Measurements from ENCODE around the gene DOCK2.
"Not testable (repeated sequence)": the region's sequence is repeated elsewhere in the genome, so short reads cannot be mapped to it uniquely, and the experiment has no call there.

The DOCK2 gene

DNA sequence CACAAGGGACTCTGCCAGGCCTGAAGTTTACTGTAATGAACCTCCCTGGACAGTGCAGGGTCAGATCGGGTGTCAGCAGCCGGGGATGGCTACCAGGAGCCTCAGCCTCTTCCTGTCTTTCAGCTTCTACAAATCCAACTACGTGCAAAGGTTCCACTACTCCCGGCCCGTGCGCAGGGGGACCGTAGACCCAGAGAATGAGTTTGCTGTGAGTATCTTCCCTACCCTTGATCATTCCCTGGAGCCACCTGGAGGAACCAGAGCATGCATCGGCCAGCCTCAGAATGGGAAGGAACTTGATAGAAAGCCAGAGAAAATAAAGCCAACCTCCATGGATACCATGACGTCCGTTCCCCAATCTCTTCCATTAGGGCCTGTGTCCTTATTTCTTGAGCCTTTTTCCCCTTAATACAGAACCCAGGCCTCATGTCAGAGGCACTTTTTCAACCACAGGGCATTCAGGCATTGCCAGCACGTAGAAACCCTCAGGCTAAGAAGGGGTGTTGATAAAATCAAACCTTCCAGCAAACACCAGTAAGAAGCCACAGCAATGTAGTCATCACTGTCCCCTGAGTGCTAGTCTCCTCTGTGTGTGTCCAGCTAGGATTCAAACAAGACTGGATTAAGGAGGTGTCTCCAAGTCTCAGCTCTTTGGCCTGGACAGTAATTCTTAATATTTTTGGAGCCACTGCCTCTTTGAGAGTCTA is 419.6 kb downstream of the DOCK2 start:
- DNase-seq (ENCODE audit: low read depth) = no peak

DNA sequence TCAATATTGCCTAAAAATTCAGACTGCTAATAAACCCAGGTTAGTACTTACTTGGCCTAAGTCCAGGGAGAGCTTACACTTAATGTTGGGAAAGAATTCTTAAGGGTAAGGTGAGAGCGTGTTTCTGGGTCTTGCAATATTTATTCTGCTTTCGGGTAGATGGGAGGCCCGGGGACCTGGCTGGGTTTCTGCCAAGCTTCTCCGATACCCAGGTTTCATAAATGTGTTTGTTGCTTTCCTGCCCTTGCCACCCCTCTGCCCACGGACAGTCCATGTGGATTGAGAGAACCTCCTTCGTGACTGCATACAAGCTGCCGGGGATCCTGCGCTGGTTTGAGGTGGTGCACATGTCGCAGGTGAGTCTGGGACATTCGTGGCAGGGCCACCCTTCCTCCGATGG is 420.2 kb downstream of the DOCK2 start:
- no peak for DNase-seq (ENCODE audit: low read depth)

DNA sequence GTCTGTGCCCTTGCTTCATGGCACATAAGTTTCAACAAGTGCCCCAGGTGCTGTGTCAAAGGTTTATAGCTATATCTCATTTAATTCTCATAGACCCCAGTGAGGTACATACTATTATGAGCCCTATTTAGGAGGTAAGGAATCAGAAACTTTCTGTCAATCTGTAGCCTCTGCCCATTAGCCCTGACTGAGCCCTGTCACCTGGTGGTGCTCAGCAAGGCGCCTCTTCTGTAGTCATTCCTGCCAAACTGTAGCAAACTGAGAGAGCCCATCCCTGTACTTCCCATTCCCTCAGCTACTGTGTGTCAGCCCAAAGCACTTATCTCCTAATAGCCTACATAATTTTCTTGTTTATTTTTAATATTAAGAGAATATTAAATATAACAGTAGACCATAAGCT is 422.1 kb downstream of the DOCK2 start:
- no peak for DNase-seq (ENCODE audit: low read depth)

DNA sequence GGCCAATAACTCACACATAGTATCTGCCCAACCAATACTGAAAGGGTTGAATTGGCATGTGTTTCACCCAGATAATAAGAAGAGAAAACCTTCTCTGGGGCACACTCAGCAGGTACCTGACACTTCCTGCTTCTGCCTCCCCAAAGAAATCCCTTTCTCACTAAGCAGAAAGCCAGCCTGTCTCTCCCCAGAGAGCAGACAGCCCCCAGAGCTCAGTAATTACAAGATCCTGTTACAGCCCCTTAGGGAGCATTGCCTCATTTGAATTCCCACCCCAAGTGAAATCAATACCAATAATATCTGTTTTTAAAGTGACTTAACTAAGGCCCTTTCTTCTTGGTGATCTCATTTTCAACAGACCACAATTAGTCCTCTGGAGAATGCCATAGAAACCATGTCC is 430.1 kb downstream of the DOCK2 start:
- no peak for DNase-seq (ENCODE audit: low read depth)

DNA sequence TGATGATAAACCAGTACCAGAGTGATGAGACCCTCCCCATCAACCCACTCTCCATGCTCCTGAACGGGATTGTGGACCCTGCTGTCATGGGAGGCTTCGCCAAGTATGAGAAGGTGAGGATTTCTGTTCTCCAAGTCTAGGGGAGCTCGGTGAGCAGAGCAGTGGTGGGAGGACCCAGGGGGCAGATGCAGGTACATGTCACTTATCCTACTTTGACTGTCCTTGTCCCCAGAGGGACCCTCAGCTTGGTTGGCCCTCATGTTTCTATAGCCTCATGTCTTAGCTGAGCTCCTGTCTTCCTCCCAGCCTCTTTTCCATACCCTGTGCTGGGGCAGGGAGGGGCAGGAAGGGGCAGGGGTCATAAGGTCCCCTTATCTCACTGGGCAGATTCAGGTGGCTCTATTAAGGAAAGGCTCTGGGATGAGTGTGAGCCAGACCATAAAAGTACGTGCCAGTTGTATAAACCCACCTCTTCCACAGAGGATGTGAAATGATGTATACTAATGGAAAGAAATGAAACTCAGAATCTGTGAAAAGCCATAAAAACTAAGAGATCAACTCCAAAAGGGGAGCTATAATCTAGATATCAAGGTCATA is 430.6 kb downstream of the DOCK2 start:
- DNase-seq (ENCODE audit: low read depth) = no peak

DNA sequence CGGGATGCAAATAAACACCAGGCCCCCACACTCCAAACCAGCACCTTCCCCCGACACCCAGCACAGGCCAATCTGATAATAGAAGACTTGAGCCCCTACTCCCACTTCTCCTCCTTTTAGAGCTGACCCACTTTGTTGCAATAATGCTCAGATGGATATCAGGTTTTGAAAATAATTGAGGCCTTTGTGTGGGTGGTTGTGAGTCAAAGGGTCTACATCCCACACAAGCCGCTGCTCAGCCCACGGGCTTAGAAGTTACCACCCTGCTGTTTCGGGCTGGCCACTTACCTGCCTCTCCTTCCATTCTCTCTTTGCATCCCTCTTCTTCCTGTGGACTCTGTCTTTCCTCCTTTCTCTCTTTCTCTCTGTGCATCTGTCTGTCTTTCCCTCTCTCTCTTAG is 432.4 kb downstream of the DOCK2 start:
- no peak for DNase-seq (ENCODE audit: low read depth)

DNA sequence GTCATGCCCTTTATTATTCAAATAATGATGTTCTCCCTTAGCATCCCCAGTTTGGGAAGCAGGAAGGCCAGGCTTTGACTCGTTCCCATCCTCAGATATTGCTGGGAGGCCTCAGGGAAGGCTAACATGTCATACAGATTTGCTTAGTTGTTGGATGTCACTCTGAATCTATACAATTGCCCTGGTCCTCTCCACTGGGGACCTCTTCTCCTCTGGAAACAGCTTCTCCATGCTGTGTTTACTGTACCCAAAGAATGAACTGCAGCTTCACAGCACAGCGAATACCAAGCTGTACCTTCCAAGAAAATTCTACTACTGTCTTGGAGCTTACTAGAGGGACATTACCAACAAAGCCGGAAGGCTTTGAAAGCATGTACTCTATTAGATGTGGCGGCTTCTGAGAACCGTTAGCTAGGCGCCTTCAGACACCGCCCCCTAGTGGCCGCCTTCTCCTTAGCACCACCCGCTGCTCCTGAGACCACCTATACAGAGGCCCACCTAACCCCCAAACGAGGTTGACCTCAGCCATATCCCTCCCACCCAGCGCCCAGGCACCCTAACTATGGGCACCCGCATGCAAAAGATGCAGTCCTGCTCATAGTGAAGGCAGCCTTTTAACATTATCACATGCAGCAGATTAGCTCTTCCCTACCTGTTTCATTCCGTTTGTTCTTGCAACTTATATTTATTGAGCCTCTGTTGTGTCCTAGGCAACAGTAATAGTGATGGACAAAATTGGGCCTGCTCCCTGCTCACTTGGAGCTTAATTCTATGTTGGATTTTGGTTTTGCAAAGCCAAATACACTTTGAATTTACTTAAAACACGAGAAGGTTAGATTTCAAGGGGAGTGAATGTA is 433.7 kb downstream of the DOCK2 start:
- no peak for DNase-seq (ENCODE audit: low read depth)

DNA sequence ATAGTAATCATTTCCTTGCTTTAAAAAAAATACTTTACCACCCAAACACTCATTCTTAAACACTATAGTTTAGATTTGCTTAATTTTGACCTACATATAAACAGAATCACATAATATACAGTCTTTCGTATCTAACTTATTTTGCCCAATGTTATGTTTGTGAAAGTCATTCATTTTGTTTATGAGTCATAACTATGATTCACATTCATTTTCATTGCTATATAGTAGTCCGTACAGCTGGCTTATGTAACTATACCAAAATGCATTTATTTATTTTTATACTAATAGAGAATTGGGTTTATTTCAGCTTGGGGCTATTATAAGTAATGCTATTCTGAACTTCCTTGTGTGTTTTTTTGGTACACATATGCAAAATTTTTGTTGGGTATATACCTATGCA is 434.7 kb downstream of the DOCK2 start:
- DNase-seq (ENCODE audit: low read depth) = no peak

DNA sequence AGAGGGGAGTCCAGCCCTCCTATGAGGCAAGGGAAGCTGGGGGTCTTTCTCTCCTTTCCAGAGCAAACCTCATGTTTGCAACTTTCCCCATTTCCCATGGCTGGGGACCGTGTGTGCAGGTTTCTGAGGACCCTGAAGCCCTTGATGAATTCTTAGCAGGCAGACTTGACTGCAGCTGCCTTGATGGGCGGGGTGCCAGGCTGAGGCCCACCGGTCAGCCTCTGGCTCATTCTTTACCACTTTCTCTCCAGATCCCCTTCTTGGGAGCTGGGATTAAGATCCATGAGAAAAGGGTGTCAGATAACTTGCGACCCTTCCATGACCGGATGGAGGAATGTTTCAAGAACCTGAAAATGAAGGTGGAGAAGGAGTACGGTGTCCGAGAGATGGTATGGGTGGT is 438.6 kb downstream of the DOCK2 start:
- no peak for DNase-seq (ENCODE audit: low read depth)

DNA sequence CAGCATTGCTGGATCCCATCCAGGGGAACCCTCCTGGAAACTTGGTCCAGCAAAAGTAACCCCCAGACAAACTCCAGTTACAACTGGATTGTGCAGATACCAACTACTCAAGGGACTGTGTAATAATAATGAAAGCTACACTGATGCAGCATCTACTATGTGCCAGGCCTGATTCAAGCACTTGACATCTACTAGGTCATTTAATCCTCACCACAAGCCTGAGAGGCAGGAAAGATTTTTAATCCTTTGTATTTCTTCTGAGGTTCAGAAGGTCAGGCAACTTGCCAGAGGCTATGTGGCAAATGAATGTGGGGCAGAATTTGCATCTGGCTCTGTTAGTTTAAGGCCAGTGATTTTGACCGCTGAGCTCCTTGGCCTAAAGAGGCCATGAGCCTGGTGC is 439.1 kb downstream of the DOCK2 start:
- DNase-seq (ENCODE audit: low read depth) = no peak

DNA sequence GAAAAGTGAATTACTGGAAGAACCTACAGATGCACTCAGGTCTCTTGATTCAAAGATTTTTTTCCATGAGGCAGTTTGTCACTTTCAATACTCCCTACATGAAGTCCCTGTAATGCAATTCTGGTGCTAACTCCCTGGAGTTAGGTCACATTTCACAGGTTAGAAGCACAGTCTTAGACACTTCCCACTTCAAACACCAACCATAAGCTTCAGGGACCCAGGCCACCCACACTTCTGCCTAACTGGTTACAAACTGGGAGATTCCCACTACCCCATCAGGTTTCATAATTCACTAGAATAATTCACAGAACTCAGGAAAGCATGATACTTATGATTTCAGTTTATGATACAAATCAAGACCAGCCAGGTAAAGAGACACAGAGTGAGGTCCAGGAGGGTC is 439.7 kb downstream of the DOCK2 start:
- DNase-seq (ENCODE audit: low read depth) = no peak

DNA sequence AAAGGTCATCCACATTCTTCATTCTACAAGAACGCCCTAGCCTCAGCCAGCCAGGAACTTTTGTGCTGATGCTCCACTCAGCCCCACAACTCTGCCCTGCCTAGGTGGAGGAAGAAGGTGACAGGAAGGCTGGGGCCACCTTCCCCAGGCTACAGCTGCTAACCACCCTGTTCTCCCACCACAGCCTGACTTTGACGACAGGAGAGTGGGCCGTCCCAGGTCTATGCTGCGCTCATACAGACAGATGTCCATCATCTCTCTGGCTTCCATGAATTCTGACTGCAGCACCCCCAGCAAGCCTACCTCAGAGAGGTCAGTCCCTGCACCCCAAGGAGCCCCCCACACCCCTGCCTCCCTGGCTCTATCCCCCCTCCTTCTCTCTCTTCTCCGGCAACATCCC is 440.5 kb downstream of the DOCK2 start:
- no peak for DNase-seq (ENCODE audit: low read depth)

DNA sequence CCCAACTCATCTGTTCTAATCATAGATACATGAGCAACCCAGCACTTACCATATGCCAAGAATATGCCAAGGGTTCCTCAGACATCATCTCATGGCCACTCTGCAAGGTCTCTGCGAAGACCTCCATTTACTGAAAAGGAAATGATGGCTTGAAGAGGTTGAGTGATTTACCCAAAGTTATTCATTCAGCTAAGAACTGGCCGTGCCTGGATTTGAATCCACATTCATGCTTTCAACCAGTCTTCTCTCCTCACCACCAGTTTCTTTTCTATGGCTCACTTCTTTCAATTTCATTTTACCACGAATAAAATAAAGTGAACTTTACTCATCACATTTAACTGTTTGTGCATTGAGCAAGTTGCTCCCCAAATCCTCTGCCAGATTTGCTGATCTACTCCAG is 441.4 kb downstream of the DOCK2 start:
- no peak for DNase-seq (ENCODE audit: low read depth)

DNA sequence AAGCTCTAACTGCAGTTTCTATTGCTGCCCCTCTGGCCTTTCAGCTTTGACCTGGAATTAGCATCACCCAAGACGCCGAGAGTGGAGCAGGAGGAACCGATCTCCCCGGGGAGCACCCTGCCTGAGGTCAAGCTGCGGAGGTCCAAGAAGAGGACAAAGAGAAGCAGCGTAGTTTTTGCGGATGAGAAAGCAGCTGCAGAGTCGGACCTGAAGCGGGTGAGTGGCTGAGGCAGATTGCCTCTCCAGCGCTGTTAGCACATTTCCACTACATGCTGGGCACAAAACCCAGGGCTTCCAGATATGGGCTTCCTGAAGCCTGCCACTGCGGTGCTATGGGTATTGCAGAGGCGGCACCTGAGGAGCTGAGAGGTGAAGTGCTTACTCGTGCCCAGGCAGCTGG is 441.9 kb downstream of the DOCK2 start:
- DNase-seq (ENCODE audit: low read depth) = no peak

DNA sequence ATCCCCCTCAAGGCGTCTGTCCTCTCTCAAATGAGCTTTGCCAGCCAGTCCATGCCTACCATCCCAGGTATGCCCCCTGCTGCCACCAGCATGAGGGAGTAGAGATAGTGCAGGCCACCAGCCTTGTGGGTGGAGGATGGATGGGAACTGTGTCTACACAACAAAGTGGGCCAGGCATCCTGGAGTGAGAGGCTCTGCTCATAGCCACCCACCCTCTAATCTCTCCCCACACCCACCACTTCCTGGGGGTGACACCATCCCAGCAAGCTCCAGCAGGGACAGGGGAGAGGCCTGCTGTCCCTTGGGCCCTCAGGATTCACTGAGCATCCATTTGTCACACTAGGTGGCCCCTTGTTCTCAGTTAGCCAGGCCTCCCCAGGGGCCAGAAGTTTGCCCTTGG is 443.1 kb downstream of the DOCK2 start:
- DNase-seq (ENCODE audit: low read depth) = no peak

DNA sequence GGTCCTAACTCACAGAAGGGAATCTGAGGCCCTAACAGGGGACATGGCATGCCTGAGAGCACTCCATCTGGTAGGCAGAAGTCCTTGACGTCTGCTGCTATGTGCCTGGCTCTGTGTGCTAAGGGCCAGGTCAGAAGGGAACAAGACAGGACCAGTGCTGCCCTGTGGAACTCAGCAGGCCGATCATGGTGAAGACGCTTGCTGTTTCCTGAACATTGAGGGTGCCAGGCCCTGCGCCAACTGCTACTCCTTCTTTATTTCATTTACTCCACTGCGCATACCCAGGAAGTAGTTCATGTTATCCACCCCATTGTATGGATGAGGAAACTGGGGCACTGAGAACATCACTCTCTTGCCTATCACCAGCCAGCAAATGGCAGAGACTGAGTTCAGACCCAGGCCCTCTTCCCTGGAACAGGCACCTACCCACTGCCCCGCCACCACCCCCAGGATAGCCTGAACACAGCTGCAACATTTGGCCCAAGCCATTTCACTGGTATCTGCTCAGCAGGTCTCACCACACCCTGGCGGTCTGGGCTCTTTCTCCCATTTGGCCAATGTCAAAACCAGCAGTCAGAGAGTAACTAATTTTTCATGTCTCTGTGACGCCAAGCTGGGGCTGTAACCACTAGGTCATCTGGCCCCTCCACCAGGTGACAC is 443.8 kb downstream of the DOCK2 start:
- DNase-seq (ENCODE audit: low read depth) = no peak

DNA sequence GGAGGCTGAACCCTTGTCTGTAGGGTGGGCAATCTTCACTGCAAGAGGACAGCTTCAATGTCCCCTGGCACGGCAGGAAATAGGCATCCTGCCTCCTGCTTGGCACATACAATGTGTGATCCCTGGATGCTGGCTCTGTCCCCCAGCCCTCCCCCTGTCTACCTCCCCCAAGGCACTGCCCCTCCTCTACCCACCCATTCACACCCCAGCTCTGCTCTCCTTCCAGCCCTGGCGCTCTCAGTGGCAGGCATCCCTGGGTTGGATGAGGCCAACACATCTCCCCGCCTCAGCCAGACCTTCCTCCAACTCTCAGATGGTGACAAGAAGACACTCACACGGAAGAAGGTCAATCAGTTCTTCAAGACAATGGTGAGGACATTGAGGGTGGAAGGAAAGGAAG is 444.5 kb downstream of the DOCK2 start:
- no peak for DNase-seq (ENCODE audit: low read depth)

DNA sequence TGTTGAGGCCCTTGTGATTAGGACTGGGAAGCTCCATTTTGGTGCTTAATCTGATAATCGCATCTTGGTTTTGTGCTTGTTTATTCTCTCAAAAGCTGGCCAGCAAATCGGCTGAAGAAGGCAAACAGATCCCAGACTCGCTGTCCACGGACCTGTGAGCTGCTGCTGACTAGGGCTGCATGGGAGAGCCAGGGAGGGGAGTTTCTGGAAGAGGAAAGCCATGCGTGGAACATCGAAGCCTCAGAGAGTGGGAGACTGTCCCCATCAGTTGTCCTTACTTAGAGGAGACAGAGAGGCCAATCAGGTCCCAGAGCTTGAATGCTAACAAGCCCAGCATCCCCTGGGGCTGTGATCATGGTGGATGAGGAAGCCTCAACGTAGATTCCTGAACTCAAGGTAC is 445.6 kb downstream of the DOCK2 start:
- no peak for DNase-seq (ENCODE audit: low read depth)

DNA sequence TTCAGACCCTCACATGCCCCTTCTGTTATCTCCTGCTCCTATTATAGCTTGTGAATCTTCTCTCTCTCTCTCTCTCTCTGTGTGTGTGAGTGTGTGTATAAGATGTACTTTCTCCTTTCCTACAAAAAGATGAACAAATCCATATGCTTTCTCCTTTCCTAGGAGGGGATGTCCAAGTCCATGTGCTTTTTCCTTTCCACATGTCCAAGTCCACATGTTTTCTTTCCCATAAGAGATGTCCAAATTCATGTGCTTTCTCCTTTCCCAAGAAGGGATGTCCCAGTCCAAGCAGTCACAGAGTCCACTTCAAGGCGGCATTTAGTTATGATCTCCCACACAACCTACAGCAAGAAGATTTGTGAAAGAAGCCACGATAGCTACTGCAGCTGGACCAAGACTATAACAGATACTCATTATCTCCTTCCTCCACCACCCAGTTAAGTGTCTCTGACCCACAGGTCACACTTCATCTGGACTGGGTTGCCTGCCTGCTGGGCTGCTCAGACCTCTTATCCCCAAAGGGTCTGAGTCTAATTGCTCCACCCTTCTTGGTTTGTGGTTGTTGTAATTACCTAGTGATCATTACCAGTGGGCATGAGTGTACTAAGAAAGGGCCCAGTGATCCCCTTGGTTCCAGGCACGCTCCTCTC is 450.2 kb downstream of the DOCK2 start:
- no peak for DNase-seq (ENCODE audit: low read depth)

DNA sequence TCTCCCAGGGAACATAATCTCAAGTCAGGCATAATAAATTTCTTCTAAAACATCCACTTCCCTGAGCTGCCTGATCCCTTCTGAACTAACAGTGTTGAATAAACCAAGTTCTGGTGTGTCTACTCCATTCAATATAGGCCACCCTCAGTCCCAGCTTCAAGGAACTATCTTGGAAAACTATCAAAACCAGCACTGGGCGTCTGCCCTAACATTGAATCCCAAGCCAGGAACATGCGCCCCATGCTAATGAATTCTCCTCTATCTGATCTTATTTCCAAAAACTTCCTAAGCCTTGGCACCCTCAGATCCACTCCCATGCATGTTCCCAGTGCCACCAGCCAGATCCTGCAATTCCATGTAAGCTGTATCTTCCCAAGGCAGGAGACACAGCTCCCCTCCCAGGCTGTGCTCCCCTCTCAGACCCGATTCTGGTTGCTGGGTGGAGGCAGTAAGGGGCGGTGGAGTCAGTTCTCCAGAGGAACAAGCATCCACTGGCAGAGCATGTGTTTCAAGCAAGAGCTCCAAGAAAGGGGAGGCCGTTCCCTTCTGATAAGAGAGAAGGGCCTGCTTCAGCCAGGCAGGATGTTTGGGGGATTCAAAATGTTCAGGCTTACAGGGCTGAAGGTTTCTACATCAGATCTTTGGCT is 455.5 kb downstream of the DOCK2 start:
- no peak for DNase-seq (ENCODE audit: low read depth)

DNA sequence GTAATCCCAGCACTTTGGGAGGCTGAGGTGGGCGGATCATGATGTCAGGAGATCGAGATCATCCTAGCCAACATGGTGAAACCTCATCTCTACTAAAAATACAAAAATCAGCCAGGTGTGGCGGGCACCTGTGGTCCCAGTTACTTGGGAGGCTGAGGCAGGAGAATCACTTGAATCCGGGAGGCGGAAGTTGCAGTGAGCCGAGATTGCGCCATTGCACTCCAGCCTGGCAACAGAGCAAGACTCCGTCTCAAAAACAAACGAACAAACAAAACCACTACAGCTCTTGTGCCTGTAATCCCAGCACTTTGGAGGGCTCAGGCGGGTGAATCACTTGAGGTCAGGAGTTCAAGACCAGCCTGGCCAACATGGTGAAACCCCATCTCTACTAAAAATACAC is 457.3 kb downstream of the DOCK2 start:
- DNase-seq (ENCODE audit: low read depth) = not testable (repeated sequence)

DNA sequence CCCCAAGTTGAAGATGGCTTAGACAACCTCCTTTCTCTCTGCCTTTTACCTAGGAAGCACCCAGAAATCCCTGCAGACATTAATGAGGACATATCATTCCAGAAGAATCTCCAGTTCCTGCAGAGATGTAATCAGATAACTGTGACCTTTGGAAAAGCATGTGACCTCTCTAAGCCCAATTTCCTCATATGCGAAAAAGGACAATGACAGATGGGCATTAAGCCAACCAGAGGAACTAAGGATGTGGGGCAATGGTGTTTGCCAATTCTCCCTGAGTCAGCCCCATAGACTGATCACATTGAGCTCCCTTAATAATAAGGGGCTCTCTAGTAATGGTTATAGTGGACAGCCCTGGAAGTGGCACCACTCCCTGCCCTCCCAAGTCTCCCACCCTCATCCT is 458.6 kb downstream of the DOCK2 start:
- no peak for DNase-seq (ENCODE audit: low read depth)

Measured in activated gamma-delta T cell treated with anti-CD3 and anti-CD28 coated beads, Interleukin-2, amount 50 U/mL, for 16 hours (primary cell).